Adrenal gland (tissue), 12 donors: Measurements from ENCODE around the gene FOXN3. TPM values are rescaled to one million over a fixed set of nuclear protein-coding genes. Genes with fewer than 3 reads are reported as not detected.
A peak's percentile ranks its signal among the peaks of the same experiment; 100 is the strongest.

ENCODE experiments used
- DNase-seq, 7 donors: peaks; one replicate each; pipeline ENCODE4 v3.0.0-alpha.2; 2019 to 2020
- H3K27ac ChIP-seq, 5 donors: fragments of 200-600 bp; sonication (generic) in 4 of 5; 1 replicate in 3 of 5; 2 replicates in 2 of 5; pipeline versions ENCODE4 v1.5.1 to v1.8.0; 2016 to 2020; ENCODE audit warnings: mild to moderate bottlenecking in 1 of 5
- H3K27me3 ChIP-seq: fragments of 200-600 bp; 2 replicates; pipeline ENCODE4 v1.8.0; 2021
- H3K36me3 ChIP-seq, 2 donors: fragments of 200-600 bp; replicated peaks in 1 of 2; 1 replicate in 1 of 2; 2 replicates in 1 of 2; pipeline versions ENCODE4 v1.5.1 to v1.8.0; 2018 to 2022
- H3K4me1 ChIP-seq, 2 donors: fragments of 200-600 bp; replicated peaks in 1 of 2; 1 replicate in 1 of 2; 2 replicates in 1 of 2; pipeline versions ENCODE4 v1.5.1 to v1.8.0; 2018 to 2021
- H3K4me3 ChIP-seq, 4 donors: fragments of 200-600 bp; sonication (generic) in 3 of 4; one replicate each; pipeline ENCODE4 v1.5.1; 2016 to 2018
- H3K9me3 ChIP-seq, 3 donors: fragments of 200-600 bp; sonication (generic) in 1 of 3; replicated peaks in 1 of 3; 1 replicate in 2 of 3; 2 replicates in 1 of 3; pipeline versions ENCODE4 v1.5.1 to v1.8.0; 2016 to 2021
- CTCF ChIP-seq, 6 experiments: fragments of 450-650 bp in 4 of 6; fragments of 200-600 bp in 2 of 6; sonication (generic) in 1 of 6; IDR thresholded peaks; 1 replicate in 5 of 6; 2 replicates in 1 of 6; pipeline versions ENCODE4 v1.5.1 to v1.8.0; 2016 to 2021; ENCODE audit warnings: antibody characterized with exemption in 6 of 6, mild to moderate bottlenecking in 2 of 6, moderate library complexity in 1 of 6
- POLR2A ChIP-seq, 2 donors: fragments of 450-650 bp; IDR thresholded peaks; one replicate each; pipeline ENCODE4 v1.6.1; 2017; ENCODE audit warnings: antibody characterized with exemption in 2 of 2, mild to moderate bottlenecking in 2 of 2, moderate library complexity in 1 of 2
- WGBS, 4 donors: extraction: QIAGEN DNeasy Blood & Tissue Kit in 2 of 4; methylation state at CpG; one replicate each; pipeline versions ENCODE4 v1.1.5 to v1.1.7; 2013 to 2017; 5-methylcytosine and 5-hydroxymethylcytosine counted together
- intact Hi-C, 2 donors: fragments of 100-400 bp; cut with DNase I; formaldehyde crosslinking; loops; one replicate each; pipeline versions ENCODE4 v1.14.1 to v1.15.0; 2022 to 2023
- polyA plus RNA-seq, 3 donors: library from polyadenylated mRNA; stranded (reverse); fragments of 200-250 nt in 2 of 3; fragments of 350-450 nt in 1 of 3; fragmentation: Illumina TruSeq in 1 of 3; extraction: RNeasy Lipid Tissue Mini Kit (QIAGEN cat#74804) in 1 of 3; gene quantifications; one replicate each; pipeline ENCODE4 v1.2.3, GENCODE V29; 2013 to 2014
- total RNA-seq, 9 donors: library from RNA; depleted of rRNA in 4 of 9; stranded (reverse); fragments of >200 nt in 4 of 9; fragments of 120-200 nt in 1 of 9; fragmentation: NEBNext Ultra II Directional in 1 of 9; extraction: Animal tissue kit (Norgen Biotek cat#: 25700) in 1 of 9; gene quantifications; one replicate each; pipeline versions ENCODE4 v1.1.0 to v1.2.4, GENCODE V29; 2013 to 2023
- donor health status: healthy with polysubstance abuse.
- donor health status: Bipolar disorder and iron deficiency.
- donor health status: DM: yes; HTN: yes; CAD: no.
- donor health status: DM: no; HTN: no; CAD: no.
- donor health status: DM: no; HTN: no; CAD: no.
- donor health status: DM: yes; HTN: yes; CAD: no.

The FOXN3 gene
- total and polyA plus RNA-seq, 12 donors = 10.7 to 131 (median 96.8) TPM

GRCh38 chr14:89357655-89358297 is 59.3 kb downstream of the FOXN3 start:
- no peak for DNase-seq
- H3K4me3 ChIP-seq = no peak overlapping the region
- H3K27ac ChIP-seq = no peak overlapping the region
- H3K9me3 ChIP-seq = no peaks in the 10 kb centered on the region
- 77 to 84% (median 81%) methylated on average over 8 of the region's 8 CpGs for whole genome bisulfite sequencing, 4 donors
- H3K36me3 ChIP-seq = no peaks in the 10 kb centered on the region
- peaks cover 0 to 15% of the 10 kb centered on the region in 2 donors for H3K4me1 ChIP-seq
- intact Hi-C loops = no loop called here
- no peak for TF ChIP-seq POLR2A (IDR thresholded peaks at IDR 0.05)
- no peak for TF ChIP-seq CTCF (IDR thresholded peaks at IDR 0.05)
- H3K27me3 ChIP-seq = no peaks in the 10 kb centered on the region

- no peaks in the 10 kb centered on the region for H3K9me3 ChIP-seq
- H3K27ac ChIP-seq = no peak overlapping the region
- H3K27me3 ChIP-seq = no peaks in the 10 kb centered on the region
- DNase-seq = peak in 1 of 7 donors; percentile 27
- no peak overlapping the region for H3K4me3 ChIP-seq
- intact Hi-C loops = no loop called here
- no peak for TF ChIP-seq CTCF (IDR thresholded peaks at IDR 0.05)
- TF ChIP-seq POLR2A (IDR thresholded peaks at IDR 0.05) = no peak
- WGBS, 4 donors = 81 to 92% (median 86%) methylated on average over 5 of the region's 5 CpGs
- no peaks in the 10 kb centered on the region for H3K36me3 ChIP-seq
- H3K4me1 ChIP-seq = peaks cover 8 to 23% of the 10 kb centered on the region in 2 donors
Observed at GRCh38 chr14:89356927-89357326, 60.1 kb downstream of the FOXN3 start.

GRCh38 chr14:89356496-89356895 is 60.5 kb downstream of the FOXN3 start:
- DNase-seq = no peak
- Histone ChIP-seq H3K27ac (no peak overlapping the region), H3K36me3 (no peaks in the 10 kb centered on the region), H3K4me3 (no peak overlapping the region), H3K27me3 (no peaks in the 10 kb centered on the region), H3K9me3 (no peaks in the 10 kb centered on the region), H3K4me1 (peaks cover 12 to 27% of the 10 kb centered on the region in 2 donors)
- 77 to 91% (median 87%) methylated on average over 3 of the region's 3 CpGs for WGBS, 4 donors
- no peak for TF ChIP-seq CTCF (IDR thresholded peaks at IDR 0.05)
- no peak for TF ChIP-seq POLR2A (IDR thresholded peaks at IDR 0.05)
- intact Hi-C loops = no loop called here

- TF ChIP-seq POLR2A (IDR thresholded peaks at IDR 0.05) (no peak), CTCF (IDR thresholded peaks at IDR 0.05) (no peak)
- H3K36me3 ChIP-seq = no peaks in the 10 kb centered on the region
- WGBS, 4 donors = 92 to 99% (median 97%) methylated on average over 3 of the region's 3 CpGs
- H3K9me3 ChIP-seq = no peaks in the 10 kb centered on the region
- no peak for DNase-seq
- no peaks in the 10 kb centered on the region for H3K27me3 ChIP-seq
- H3K4me1 ChIP-seq = peaks cover 16 to 27% of the 10 kb centered on the region in 2 donors
- H3K4me3 ChIP-seq = no peak overlapping the region
- intact Hi-C loops = no loop called here
- H3K27ac ChIP-seq = no peak overlapping the region
Observed at GRCh38 chr14:89353766-89354113, 63.3 kb downstream of the FOXN3 start.
